ENCODE results near the gene PADI6. TPM values are rescaled to one million over a fixed set of nuclear protein-coding genes. Genes with fewer than 3 reads are reported as not detected.

Gene PADI6
- total RNA-seq, 1 experiment from 2014 or later = not detected

GRCh38 chr1:17440827-17441168 is 68.8 kb downstream of the PADI6 start:
- no peak for DNase-seq (ENCODE audit: low read depth)
- in situ Hi-C loops (cut with HindIII; ENCODE audit: low pct_unique_long_range_greater_than_20kb, low sequenced_read_pairs) = no loop called here

- in situ Hi-C loops (cut with HindIII; ENCODE audit: low pct_unique_long_range_greater_than_20kb, low sequenced_read_pairs) = no loop called here
- DNase-seq (ENCODE audit: low read depth) = peak; percentile 68
Measured at GRCh38 chr1:17441265-17441992, 69.4 kb downstream of the PADI6 start.

- in situ Hi-C loops (cut with HindIII; ENCODE audit: low pct_unique_long_range_greater_than_20kb, low sequenced_read_pairs) = no loop called here
- DNase-seq (ENCODE audit: low read depth) = no peak
Measured at GRCh38 chr1:17441993-17442357, 70.0 kb downstream of the PADI6 start.

- no peak for DNase-seq (ENCODE audit: low read depth)
- in situ Hi-C loops (cut with HindIII; ENCODE audit: low pct_unique_long_range_greater_than_20kb, low sequenced_read_pairs) = no loop called here
Measured at GRCh38 chr1:17442841-17443240, 70.8 kb downstream of the PADI6 start.

GRCh38 chr1:17447501-17447992 is 75.6 kb downstream of the PADI6 start:
- in situ Hi-C loops (cut with HindIII; ENCODE audit: low pct_unique_long_range_greater_than_20kb, low sequenced_read_pairs) = no loop called here
- DNase-seq (ENCODE audit: low read depth) = no peak

Other genes starting within 250 kb of the PADI6 start
- gene PADI1, start 167.1 kb upstream of the PADI6 start, total RNA-seq (2014; rRNA removed; shearing (Covaris generic); ENCODE audit: low replicate concordance) = 4.4 and 7.2 TPM in 2 replicates
- 82.9 and 83.2 TPM in 2 replicates for gene PADI3, start 123.1 kb upstream of the PADI6 start, total RNA-seq (2014; rRNA removed; shearing (Covaris generic); ENCODE audit: low replicate concordance)
- not detected in 2 replicates for gene PADI4, start 64.0 kb upstream of the PADI6 start, total RNA-seq (2014; rRNA removed; shearing (Covaris generic); ENCODE audit: low replicate concordance)
- 141 and 145 TPM in 2 replicates for gene RCC2, start 67.5 kb downstream of the PADI6 start, total RNA-seq (2014; rRNA removed; shearing (Covaris generic); ENCODE audit: low replicate concordance)
- gene ARHGEF10L, start 167.5 kb downstream of the PADI6 start, total RNA-seq (2014; rRNA removed; shearing (Covaris generic); ENCODE audit: low replicate concordance) = 23.1 and 31.0 TPM in 2 replicates

Data from Caki2 (cell line).